GM19452 (cell line): Measurements from ENCODE around the gene OSBPL3.

Experiments used
- ATAC-seq: cut with Tn5 transposase; IDR thresholded peaks from one replicate; pipeline ENCODE4 v1.9.1; 2021; ENCODE audit not compliant: unreplicated experiment

The OSBPL3 gene

GRCh38 chr7:24981171-24981951 lies 1.4 kb upstream of the OSBPL3 start:
- ATAC-seq: no peak

GRCh38 chr7:24980534-24981170 lies 674 bp upstream of the OSBPL3 start:
- peak; percentile 7 for ATAC-seq

- peak; percentile 40 for ATAC-seq
Measured at GRCh38 chr7:24979470-24979862, 512 bp downstream of the OSBPL3 start.

- ATAC-seq: peak; percentile 1
Measured at GRCh38 chr7:24978843-24979469, 1.0 kb downstream of the OSBPL3 start.

GRCh38 chr7:24975644-24976260 lies 4.2 kb downstream of the OSBPL3 start:
- no peak for ATAC-seq

GRCh38 chr7:24975172-24975571 lies 4.8 kb downstream of the OSBPL3 start:
- no peak for ATAC-seq

- ATAC-seq: no peak
Measured at GRCh38 chr7:24974026-24974832, 5.7 kb downstream of the OSBPL3 start.

- no peak for ATAC-seq
Measured at GRCh38 chr7:24972991-24973390, 7.0 kb downstream of the OSBPL3 start.

- ATAC-seq: no peak
Measured at GRCh38 chr7:24972166-24972477, 7.9 kb downstream of the OSBPL3 start.

- no peak for ATAC-seq
Measured at GRCh38 chr7:24971333-24972165, 8.4 kb downstream of the OSBPL3 start.

GRCh38 chr7:24970676-24971075 lies 9.3 kb downstream of the OSBPL3 start:
- no peak for ATAC-seq

GRCh38 chr7:24968165-24968564 lies 11.8 kb downstream of the OSBPL3 start:
- ATAC-seq: no peak

GRCh38 chr7:24967696-24968095 lies 12.3 kb downstream of the OSBPL3 start:
- no peak for ATAC-seq

- no peak for ATAC-seq
Measured at GRCh38 chr7:24966802-24967201, 13.2 kb downstream of the OSBPL3 start.

GRCh38 chr7:24965831-24966708 lies 13.9 kb downstream of the OSBPL3 start:
- ATAC-seq: peak; percentile 89

GRCh38 chr7:24964191-24964590 lies 15.8 kb downstream of the OSBPL3 start:
- ATAC-seq: no peak

- peak; percentile 27 for ATAC-seq
Measured at GRCh38 chr7:24963218-24963617, 16.8 kb downstream of the OSBPL3 start.

- no peak for ATAC-seq
Measured at GRCh38 chr7:24962418-24962962, 17.5 kb downstream of the OSBPL3 start.
